ENCODE data around the gene NTM. TPM values are rescaled to one million over a fixed set of nuclear protein-coding genes. Genes with fewer than 3 reads are reported as not detected.

The NTM gene
- total RNA-seq, 1 donor from 2014 or later, result not detected

GRCh38 chr11:132028380-132029240 is 658.2 kb downstream of the NTM start:
- Mint-ChIP-seq H3K27ac (no peak overlapping the region), H3K9me3 (no peaks in the 10 kb centered on the region), H3K4me1 (ENCODE audit: low read depth) (no peaks in the 10 kb centered on the region), H3K27me3 (ENCODE audit: insufficient read depth) (no peaks in the 10 kb centered on the region), H3K4me3 (no peak overlapping the region), H3K36me3 (ENCODE audit: low read depth) (no peaks in the 10 kb centered on the region)
- DNase-seq (ENCODE audit: low spot score), result no peak
- intact Hi-C loops (cut with micrococcal nuclease), result no loop called here

DNA sequence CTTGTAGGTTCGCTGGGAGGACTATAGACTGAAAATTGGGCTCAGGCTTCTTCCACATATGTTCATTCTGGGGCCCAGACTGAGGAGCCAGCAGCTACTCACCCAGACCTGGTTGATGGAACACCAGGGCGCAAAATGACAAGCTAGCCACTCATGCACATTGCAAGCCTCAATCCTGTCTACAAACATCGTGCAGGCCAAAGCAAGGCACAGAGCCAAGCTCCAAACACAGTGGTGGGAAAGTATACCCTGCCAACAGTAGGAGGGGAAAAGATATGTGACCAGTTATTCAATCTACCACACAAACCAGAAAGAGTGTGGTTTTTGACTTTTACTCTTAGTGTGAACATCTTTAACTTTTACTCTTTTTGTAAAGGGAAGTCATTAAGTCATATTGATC is 660.5 kb downstream of the NTM start:
- H3K27ac Mint-ChIP-seq, result no peak overlapping the region
- no peak overlapping the region for H3K4me3 Mint-ChIP-seq
- intact Hi-C loops (cut with micrococcal nuclease), result no loop called here
- no peak for DNase-seq (ENCODE audit: low spot score)
- H3K27me3 Mint-ChIP-seq (ENCODE audit: insufficient read depth), result no peaks in the 10 kb centered on the region
- no peaks in the 10 kb centered on the region for H3K9me3 Mint-ChIP-seq
- H3K4me1 Mint-ChIP-seq (ENCODE audit: low read depth), result no peaks in the 10 kb centered on the region
- no peaks in the 10 kb centered on the region for H3K36me3 Mint-ChIP-seq (ENCODE audit: low read depth)

DNA sequence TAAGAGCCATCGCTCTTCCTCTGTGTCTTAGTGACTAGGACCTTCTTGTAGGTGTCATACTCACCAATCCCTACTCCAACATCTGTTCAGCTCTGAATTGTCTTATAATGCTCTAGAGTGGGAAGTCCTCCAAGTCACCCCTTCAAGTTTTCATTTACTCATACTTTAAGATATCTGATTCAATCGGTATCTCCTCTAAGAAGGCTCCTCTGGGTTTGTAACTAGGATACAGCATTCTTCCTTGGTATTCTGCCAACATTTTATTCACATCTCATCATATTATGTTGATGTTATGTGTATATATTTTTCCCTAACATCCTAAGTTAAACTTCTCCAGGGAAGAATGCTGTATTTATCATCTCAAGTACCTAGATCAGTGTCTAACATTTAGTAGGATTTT is 662.1 kb downstream of the NTM start:
- Mint-ChIP-seq H3K9me3 (no peaks in the 10 kb centered on the region), H3K36me3 (ENCODE audit: low read depth) (no peaks in the 10 kb centered on the region)
- DNase-seq (ENCODE audit: low spot score), result no peak

DNA sequence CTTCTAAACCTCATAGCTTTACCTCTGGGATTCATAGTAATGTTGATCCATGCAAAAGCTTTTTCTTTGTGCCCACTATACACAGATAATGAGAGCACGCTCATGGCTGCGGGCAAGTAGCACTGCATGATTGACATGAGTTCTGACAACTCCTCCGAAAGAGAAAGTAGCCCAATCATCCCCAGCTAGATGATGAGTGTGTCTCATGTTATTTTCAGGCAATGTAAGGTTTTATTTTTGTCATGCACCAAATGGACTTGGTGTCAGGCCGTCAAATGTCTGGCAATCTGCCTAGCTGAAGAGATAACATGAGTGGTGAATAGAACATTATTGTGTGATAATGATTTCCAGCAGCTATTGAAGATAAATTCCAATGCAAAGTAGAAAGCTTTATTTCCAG is 662.6 kb downstream of the NTM start:
- H3K4me1 Mint-ChIP-seq (ENCODE audit: low read depth), result no peaks in the 10 kb centered on the region
- H3K27ac Mint-ChIP-seq, result no peak overlapping the region
- no peaks in the 10 kb centered on the region for H3K9me3 Mint-ChIP-seq
- H3K27me3 Mint-ChIP-seq (ENCODE audit: insufficient read depth), result no peaks in the 10 kb centered on the region
- H3K4me3 Mint-ChIP-seq, result no peak overlapping the region
- intact Hi-C loops (cut with micrococcal nuclease), result no loop called here
- no peak for DNase-seq (ENCODE audit: low spot score)
- no peaks in the 10 kb centered on the region for H3K36me3 Mint-ChIP-seq (ENCODE audit: low read depth)

More for the DNA sequence above, 662.1 kb downstream of the NTM start:
- H3K4me1 Mint-ChIP-seq (ENCODE audit: low read depth), result no peaks in the 10 kb centered on the region
- H3K27ac Mint-ChIP-seq, result no peak overlapping the region
- no peaks in the 10 kb centered on the region for H3K27me3 Mint-ChIP-seq (ENCODE audit: insufficient read depth)
- intact Hi-C loops (cut with micrococcal nuclease), result no loop called here
- no peak overlapping the region for H3K4me3 Mint-ChIP-seq

- Mint-ChIP-seq H3K27ac (no peak overlapping the region), H3K4me1 (ENCODE audit: low read depth) (no peaks in the 10 kb centered on the region), H3K27me3 (ENCODE audit: insufficient read depth) (no peaks in the 10 kb centered on the region), H3K36me3 (ENCODE audit: low read depth) (no peaks in the 10 kb centered on the region), H3K4me3 (no peak overlapping the region), H3K9me3 (no peaks in the 10 kb centered on the region)
- intact Hi-C loops (cut with micrococcal nuclease), result no loop called here
- DNase-seq (ENCODE audit: low spot score), result no peak
These were observed 664.8 kb downstream of the NTM start for GRCh38 chr11:132035228-132035627.

- no peak overlapping the region for H3K27ac Mint-ChIP-seq
- H3K4me3 Mint-ChIP-seq, result no peak overlapping the region
- H3K4me1 Mint-ChIP-seq (ENCODE audit: low read depth), result no peaks in the 10 kb centered on the region
- no peak for DNase-seq (ENCODE audit: low spot score)
- H3K27me3 Mint-ChIP-seq (ENCODE audit: insufficient read depth), result no peaks in the 10 kb centered on the region
- no peaks in the 10 kb centered on the region for H3K36me3 Mint-ChIP-seq (ENCODE audit: low read depth)
- intact Hi-C loops (cut with micrococcal nuclease), result no loop called here
- no peaks in the 10 kb centered on the region for H3K9me3 Mint-ChIP-seq
These were observed 665.4 kb downstream of the NTM start for GRCh38 chr11:132035766-132036165.

DNA sequence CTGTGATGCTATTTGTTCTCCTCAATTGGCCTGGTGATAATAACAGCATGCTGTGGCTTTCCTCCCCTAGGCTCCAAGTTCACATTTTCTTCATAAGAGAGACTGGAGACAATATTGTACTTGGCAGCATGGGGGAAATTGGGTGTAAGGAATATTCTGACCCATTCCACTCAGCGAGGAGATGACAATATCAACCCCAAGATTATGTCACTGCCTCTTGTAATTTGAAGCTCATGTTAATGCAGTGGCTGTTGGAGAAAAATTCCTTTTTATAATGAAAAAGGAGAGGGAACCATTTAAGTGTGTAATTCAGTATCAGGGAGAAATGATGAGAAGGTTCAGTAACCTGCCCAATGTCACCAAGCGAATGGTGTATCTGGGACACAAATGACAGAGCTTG is 665.8 kb downstream of the NTM start:
- intact Hi-C loops (cut with micrococcal nuclease), result no loop called here
- H3K36me3 Mint-ChIP-seq (ENCODE audit: low read depth), result no peaks in the 10 kb centered on the region
- DNase-seq (ENCODE audit: low spot score), result no peak
- no peak overlapping the region for H3K4me3 Mint-ChIP-seq
- H3K27ac Mint-ChIP-seq, result no peak overlapping the region
- H3K9me3 Mint-ChIP-seq, result no peaks in the 10 kb centered on the region
- no peaks in the 10 kb centered on the region for H3K27me3 Mint-ChIP-seq (ENCODE audit: insufficient read depth)
- H3K4me1 Mint-ChIP-seq (ENCODE audit: low read depth), result no peaks in the 10 kb centered on the region

- no peaks in the 10 kb centered on the region for H3K36me3 Mint-ChIP-seq (ENCODE audit: low read depth)
- no peaks in the 10 kb centered on the region for H3K4me1 Mint-ChIP-seq (ENCODE audit: low read depth)
- H3K4me3 Mint-ChIP-seq, result no peak overlapping the region
- no peaks in the 10 kb centered on the region for H3K9me3 Mint-ChIP-seq
- H3K27ac Mint-ChIP-seq, result no peak overlapping the region
- no peaks in the 10 kb centered on the region for H3K27me3 Mint-ChIP-seq (ENCODE audit: insufficient read depth)
- intact Hi-C loops (cut with micrococcal nuclease), result no loop called here
- no peak for DNase-seq (ENCODE audit: low spot score)
These were observed 666.5 kb downstream of the NTM start for GRCh38 chr11:132036746-132037466.

DNA sequence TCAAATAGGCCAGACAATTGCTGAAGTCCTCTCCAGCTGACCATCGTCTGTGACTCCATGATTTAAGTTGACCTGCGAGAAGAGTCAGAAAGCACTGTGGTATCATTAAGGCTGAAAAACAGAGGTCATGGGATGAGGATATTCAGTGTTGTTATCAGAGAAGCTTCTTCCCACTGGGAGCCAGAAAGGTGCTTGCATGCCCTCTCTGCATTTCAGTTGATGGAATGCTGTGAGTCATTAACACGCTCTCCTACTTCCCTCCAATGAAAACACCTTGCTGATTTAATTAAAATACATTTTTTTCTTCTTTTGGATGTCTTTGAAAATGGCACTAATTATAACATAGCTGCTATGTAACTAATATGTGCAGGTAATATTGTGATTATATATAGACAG is 667.0 kb downstream of the NTM start:
- no peaks in the 10 kb centered on the region for H3K36me3 Mint-ChIP-seq (ENCODE audit: low read depth)
- intact Hi-C loops (cut with micrococcal nuclease), result no loop called here
- H3K27me3 Mint-ChIP-seq (ENCODE audit: insufficient read depth), result no peaks in the 10 kb centered on the region
- H3K4me3 Mint-ChIP-seq, result no peak overlapping the region
- DNase-seq (ENCODE audit: low spot score), result no peak
- no peak overlapping the region for H3K27ac Mint-ChIP-seq
- H3K9me3 Mint-ChIP-seq, result no peaks in the 10 kb centered on the region
- H3K4me1 Mint-ChIP-seq (ENCODE audit: low read depth), result no peaks in the 10 kb centered on the region

- Mint-ChIP-seq H3K4me3 (no peak overlapping the region), H3K27me3 (ENCODE audit: insufficient read depth) (no peaks in the 10 kb centered on the region), H3K27ac (no peak overlapping the region), H3K36me3 (ENCODE audit: low read depth) (no peaks in the 10 kb centered on the region), H3K4me1 (ENCODE audit: low read depth) (no peaks in the 10 kb centered on the region), H3K9me3 (no peaks in the 10 kb centered on the region)
- DNase-seq (ENCODE audit: low spot score), result no peak
- intact Hi-C loops (cut with micrococcal nuclease), result no loop called here
These were observed 667.5 kb downstream of the NTM start for GRCh38 chr11:132037956-132038355.

DNA sequence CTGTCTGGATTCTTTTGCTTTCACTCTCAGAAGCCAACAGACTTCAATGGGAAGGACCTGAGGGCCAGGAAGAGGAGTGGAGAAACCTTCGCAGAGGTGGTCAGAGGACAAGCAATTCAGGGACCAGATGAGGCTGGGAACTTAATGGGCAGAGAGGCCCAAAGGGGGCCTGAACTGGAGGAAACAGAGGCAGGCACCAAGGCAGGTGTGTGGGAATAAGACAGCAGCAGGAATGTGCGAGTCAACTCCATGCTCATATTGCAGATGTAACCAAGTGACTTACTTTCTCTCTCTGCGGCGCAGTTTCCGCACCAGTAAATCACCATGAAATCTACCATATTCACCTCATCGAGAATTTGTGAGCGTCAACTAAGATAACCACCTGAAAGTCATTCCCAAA is 669.1 kb downstream of the NTM start:
- Mint-ChIP-seq H3K4me1 (ENCODE audit: low read depth) (no peaks in the 10 kb centered on the region), H3K36me3 (ENCODE audit: low read depth) (no peaks in the 10 kb centered on the region), H3K27ac (no peak overlapping the region), H3K27me3 (ENCODE audit: insufficient read depth) (no peaks in the 10 kb centered on the region), H3K9me3 (peaks cover 3% of the 10 kb centered on the region), H3K4me3 (no peak overlapping the region)
- intact Hi-C loops (cut with micrococcal nuclease), result no loop called here
- DNase-seq (ENCODE audit: low spot score), result no peak

- no peaks in the 10 kb centered on the region for H3K27me3 Mint-ChIP-seq (ENCODE audit: insufficient read depth)
- no peaks in the 10 kb centered on the region for H3K36me3 Mint-ChIP-seq (ENCODE audit: low read depth)
- H3K27ac Mint-ChIP-seq, result no peak overlapping the region
- H3K4me3 Mint-ChIP-seq, result no peak overlapping the region
- no peaks in the 10 kb centered on the region for H3K4me1 Mint-ChIP-seq (ENCODE audit: low read depth)
- no peak for DNase-seq (ENCODE audit: low spot score)
- intact Hi-C loops (cut with micrococcal nuclease), result no loop called here
- peaks cover 3% of the 10 kb centered on the region for H3K9me3 Mint-ChIP-seq
These were observed 671.9 kb downstream of the NTM start for GRCh38 chr11:132042296-132042695.

- intact Hi-C loops (cut with micrococcal nuclease), result no loop called here
- no peak for DNase-seq (ENCODE audit: low spot score)
- no peaks in the 10 kb centered on the region for H3K36me3 Mint-ChIP-seq (ENCODE audit: low read depth)
- no peaks in the 10 kb centered on the region for H3K27me3 Mint-ChIP-seq (ENCODE audit: insufficient read depth)
- H3K4me1 Mint-ChIP-seq (ENCODE audit: low read depth), result no peaks in the 10 kb centered on the region
- no peak overlapping the region for H3K4me3 Mint-ChIP-seq
- H3K9me3 Mint-ChIP-seq, result peaks cover 3% of the 10 kb centered on the region
- no peak overlapping the region for H3K27ac Mint-ChIP-seq
These were observed 673.3 kb downstream of the NTM start for GRCh38 chr11:132043714-132044113.
